H1 (cell line): ENCODE measurements around the gene GALNT17. TPM values are rescaled to one million over a fixed set of nuclear protein-coding genes. Genes with fewer than 3 reads are reported as not detected.

Experiments
- CTCF ChIA-PET: fragments of 300-600 bp; sonication (Branson Sonifier 250); formaldehyde crosslinking; loops from one replicate; lab custom pipeline; 2021; ENCODE audit not compliant: partially characterized antibody; lab: Charles Lee
- POLR2A ChIA-PET: fragments of 300-600 bp; sonication (Branson Sonifier 250); formaldehyde crosslinking; loops from one replicate; lab custom pipeline; 2021; ENCODE audit warnings: inconsistent platforms; ENCODE audit not compliant: partially characterized antibody; lab: Charles Lee
- DNase-seq, 2 experiments: peaks; one replicate each; pipeline versions ENCODE4 v3.0.0 to v3.0.0-alpha.2; 2010 to 2022; ENCODE audit warnings: low spot score in 2 of 2, low read depth in 1 of 2, mixed read lengths in 1 of 2
- FAIRE-seq: peaks from 2 replicates; lab custom pipeline; 2011; peaks lifted over from hg19 to GRCh38; lab: Jason Lieb, UNC
- H2AFZ ChIP-seq: 2 replicates; pipeline ENCODE4 v1.8.1; 2012; ENCODE audit warnings: low read length, inconsistent platforms
- H2AK5ac ChIP-seq: 2 replicates; pipeline ENCODE4 v1.6.1; 2013; ENCODE audit warnings: low read depth, low read length
- H2BK120ac ChIP-seq: replicated peaks from 2 replicates; pipeline ENCODE3; 2013; ENCODE audit warnings: low read depth, low read length, inconsistent platforms
- H2BK12ac ChIP-seq: 2 replicates; pipeline ENCODE4 v1.6.1; 2013; ENCODE audit warnings: low read depth, low read length
- H2BK15ac ChIP-seq: 2 replicates; pipeline ENCODE4 v1.6.1; 2013; ENCODE audit warnings: low read length
- H2BK20ac ChIP-seq: 2 replicates; pipeline ENCODE4 v1.6.1; 2013; ENCODE audit warnings: low read length
- H2BK5ac ChIP-seq: 2 replicates; pipeline ENCODE4 v1.6.1; 2013; ENCODE audit warnings: low read depth, low read length
- H3K14ac ChIP-seq: 2 replicates; pipeline ENCODE4 v1.6.1; 2013; ENCODE audit warnings: inconsistent platforms; ENCODE audit not compliant: insufficient read length
- H3K18ac ChIP-seq: 2 replicates; pipeline ENCODE4 v1.6.1; 2013; ENCODE audit warnings: low read length; ENCODE audit errors: extremely low read depth
- H3K23ac ChIP-seq: 2 replicates; pipeline ENCODE4 v1.6.1; 2013; ENCODE audit warnings: inconsistent platforms; ENCODE audit not compliant: insufficient read length
- H3K23me2 ChIP-seq: 2 replicates; pipeline ENCODE4 v1.6.1; 2013; ENCODE audit warnings: low read depth, low read length
- H3K27ac ChIP-seq: 2 replicates; pipeline ENCODE4 v1.6.1; 2011; ENCODE audit warnings: low read depth, low read length, inconsistent platforms
- H3K27me3 ChIP-seq, 4 experiments: replicated peaks in 1 of 4; 1 replicate in 1 of 4; 2 replicates in 3 of 4; pipeline versions ENCODE4 v1.6.1 to v1.8.1; 2011 to 2013; ENCODE audit warnings: low read length in 3 of 4, mild to moderate bottlenecking in 3 of 4, inconsistent platforms in 2 of 4, mixed read lengths in 2 of 4, moderate library complexity in 1 of 4; ENCODE audit not compliant: control insufficient read depth in 3 of 4, insufficient read depth in 3 of 4; ENCODE audit errors: extremely low read depth in 1 of 4
- H3K36me3 ChIP-seq, 4 experiments: 2 replicates each; pipeline versions ENCODE4 v1.6.1 to v1.8.1; 2011 to 2013; ENCODE audit warnings: mild to moderate bottlenecking in 4 of 4, low read length in 3 of 4, moderate library complexity in 2 of 4, control low read depth in 1 of 4, inconsistent platforms in 1 of 4; ENCODE audit not compliant: insufficient read depth in 4 of 4, control insufficient read depth in 2 of 4
- H3K4ac ChIP-seq: replicated peaks from 2 replicates; pipeline ENCODE3; 2013; ENCODE audit warnings: low read length, low read depth, mixed read lengths, inconsistent platforms; ENCODE audit not compliant: insufficient read length
- H3K4me1 ChIP-seq, 4 experiments: replicated peaks in 1 of 4; 1 replicate in 1 of 4; 2 replicates in 3 of 4; pipeline versions ENCODE4 v1.6.1 to v1.8.1; 2011 to 2013; ENCODE audit warnings: low read length in 3 of 4, inconsistent platforms in 2 of 4, mixed read lengths in 1 of 4; ENCODE audit not compliant: insufficient read depth in 4 of 4, control insufficient read depth in 3 of 4
- H3K4me2 ChIP-seq, 2 experiments: 2 replicates each; pipeline versions ENCODE4 v1.6.1 to v1.8.1; 2011 to 2013; ENCODE audit warnings: low read depth in 2 of 2, low read length in 2 of 2, control low read depth in 1 of 2, inconsistent platforms in 1 of 2, mild to moderate bottlenecking in 1 of 2; ENCODE audit not compliant: insufficient read depth in 1 of 2
- H3K4me3 ChIP-seq, 4 experiments: fragments of 200-600, 300-600 bp in 1 of 4; sonication (generic), shearing (Covaris generic), sonication (Bioruptor Twin) in 1 of 4; 2 replicates each; pipeline versions ENCODE4 v1.5.1 to v1.8.1; 2011 to 2016; ENCODE audit warnings: low read length in 4 of 4, low read depth in 3 of 4, control low read depth in 2 of 4, inconsistent platforms in 2 of 4, mild to moderate bottlenecking in 2 of 4, mixed read lengths in 1 of 4, moderate library complexity in 1 of 4; ENCODE audit not compliant: insufficient read depth in 2 of 4; ENCODE audit errors: extremely low read depth in 1 of 4
- H3K56ac ChIP-seq: replicated peaks from 2 replicates; pipeline ENCODE3; 2013; ENCODE audit warnings: low read depth, mild to moderate bottlenecking, mixed read lengths, low read length, inconsistent platforms; ENCODE audit not compliant: insufficient read length
- H3K79me1 ChIP-seq: 2 replicates; pipeline ENCODE4 v1.6.1; 2013; ENCODE audit warnings: low read depth, low read length, control low read depth
- H3K79me2 ChIP-seq, 2 experiments: 2 replicates each; pipeline versions ENCODE4 v1.6.1 to v1.8.1; 2012 to 2013; ENCODE audit warnings: low read length in 2 of 2, mild to moderate bottlenecking in 2 of 2, inconsistent platforms in 1 of 2; ENCODE audit not compliant: insufficient read depth in 2 of 2, control insufficient read depth in 1 of 2
- H3K9ac ChIP-seq, 4 experiments: replicated peaks in 1 of 4; 1 replicate in 1 of 4; 2 replicates in 3 of 4; pipeline versions ENCODE4 v1.6.1 to v1.8.1; 2011 to 2013; ENCODE audit warnings: low read depth in 3 of 4, low read length in 3 of 4, control low read depth in 2 of 4, mild to moderate bottlenecking in 2 of 4, moderate library complexity in 2 of 4, inconsistent platforms in 1 of 4; ENCODE audit errors: extremely low read depth in 1 of 4
- H3K9me3 ChIP-seq, 2 experiments: 2 replicates each; pipeline versions ENCODE4 v1.6.1 to v1.8.1; 2012 to 2013; ENCODE audit warnings: mild to moderate bottlenecking in 2 of 2, moderate library complexity in 2 of 2, control low read depth in 1 of 2, inconsistent platforms in 1 of 2, low read depth in 1 of 2, low read length in 1 of 2, mixed read lengths in 1 of 2; ENCODE audit not compliant: insufficient read depth in 2 of 2
- H4K20me1 ChIP-seq, 2 experiments: replicated peaks in 1 of 2; 2 replicates each; pipeline versions ENCODE3 to v1.8.1; 2011 to 2013; ENCODE audit warnings: inconsistent platforms in 2 of 2, low read length in 2 of 2, mild to moderate bottlenecking in 1 of 2; ENCODE audit not compliant: insufficient read depth in 2 of 2, control insufficient read depth in 1 of 2
- H4K5ac ChIP-seq: 2 replicates; pipeline ENCODE4 v1.6.1; 2013; ENCODE audit warnings: low read length, low read depth, mixed read lengths, inconsistent platforms; ENCODE audit not compliant: insufficient read length
- H4K8ac ChIP-seq: 2 replicates; pipeline ENCODE4 v1.8.0; 2013; ENCODE audit warnings: mild to moderate bottlenecking, moderate library complexity, low read length, inconsistent platforms; ENCODE audit not compliant: insufficient read depth; ENCODE audit errors: extremely low read depth
- H4K91ac ChIP-seq: replicated peaks from 2 replicates; pipeline ENCODE3; 2013; ENCODE audit warnings: low read length, mixed read lengths, inconsistent platforms; ENCODE audit not compliant: insufficient read length
- BACH1 ChIP-seq: IDR thresholded peaks from 2 replicates; pipeline ENCODE4 v1.6.1; 2012; ENCODE audit warnings: low read length, improper control_type of control experiment
- GABPA ChIP-seq: IDR thresholded peaks from 2 replicates; pipeline ENCODE4 v1.6.1; 2011; ENCODE audit warnings: mild to moderate bottlenecking, low read length, moderate library complexity, borderline replicate concordance; ENCODE audit not compliant: insufficient read depth
- JUND ChIP-seq: IDR thresholded peaks from 2 replicates; pipeline ENCODE4 v1.6.1; 2011; ENCODE audit warnings: mild to moderate bottlenecking, improper control_type of control experiment, low read length
- PHF8 ChIP-seq: fragments of 200-600 bp; sonication (generic); conservative IDR thresholded peaks from 2 replicates; pipeline ENCODE4 v1.7.1; 2012; ENCODE audit warnings: low read depth, mild to moderate bottlenecking, inconsistent platforms, low read length, moderate library complexity
- POLR2AphosphoS5 ChIP-seq: IDR thresholded peaks from 2 replicates; pipeline ENCODE4 v1.6.1; 2011; ENCODE audit warnings: low read depth, low read length
- RBBP5 ChIP-seq: IDR thresholded peaks from 2 replicates; pipeline ENCODE4 v1.7.1; 2012; ENCODE audit warnings: low read depth, mild to moderate bottlenecking, inconsistent platforms, low read length, moderate library complexity, borderline replicate concordance
- SIN3A ChIP-seq, 2 experiments: IDR thresholded peaks in 1 of 2; conservative IDR thresholded peaks in 1 of 2; 2 replicates each; pipeline ENCODE4 v1.6.1; 2011 to 2012; ENCODE audit warnings: low read length in 2 of 2, improper control_type of control experiment in 1 of 2, low read depth in 1 of 2, mild to moderate bottlenecking in 1 of 2
- YY1 ChIP-seq: IDR thresholded peaks from 2 replicates; pipeline ENCODE4 v1.6.1; 2011; ENCODE audit warnings: low read depth, mild to moderate bottlenecking, low read length
- WGBS, 2 experiments: shearing (Covaris generic) in 1 of 2; methylation state at CpG; one replicate each; pipeline versions ENCODE4 v1.1.6 to v1.1.7; 2013 to 2015; ENCODE audit warnings: low lambda C conversion rate in 2 of 2, mixed read lengths in 2 of 2, inconsistent platforms in 1 of 2, low coverage in 1 of 2, missing lambda C conversion rate in 1 of 2; ENCODE audit not compliant: insufficient replicate concordance in 2 of 2, insufficient coverage in 1 of 2, insufficient read length in 1 of 2; ENCODE audit errors: extremely low coverage in 1 of 2, missing lambda C conversion rate in 1 of 2; 5-methylcytosine and 5-hydroxymethylcytosine counted together
- polyA plus RNA-seq, 7 experiments: library from polyadenylated mRNA; depleted of rRNA in 3 of 7; stranded (reverse) in 5 of 7; unstranded in 2 of 7; fragments of >200 nt in 5 of 7; fragments of 200-250 nt in 2 of 7; gene quantifications; 1 replicate in 5 of 7; 2 replicates in 1 of 7; 4 replicates in 1 of 7; pipeline versions ENCODE4 v1.2.1 to v1.2.3, GENCODE V29; 2011 to 2013; ENCODE audit warnings: missing spikeins in 2 of 7, mixed read lengths in 2 of 7
- total RNA-seq: library from RNA; stranded (reverse); fragmentation: NEBNext Ultra II Directional; extraction: Animal tissue kit (Norgen Biotek cat#: 25700); gene quantifications from 2 replicates; pipeline ENCODE4 v1.2.1, GENCODE V29; 2021

The GALNT17 gene
- total and polyA plus RNA-seq, 2 of the 8 experiments (the other 6 are each of a cell fraction or from before 2014, with no cell fraction given) = 37.7 to 47.0 TPM

DNA sequence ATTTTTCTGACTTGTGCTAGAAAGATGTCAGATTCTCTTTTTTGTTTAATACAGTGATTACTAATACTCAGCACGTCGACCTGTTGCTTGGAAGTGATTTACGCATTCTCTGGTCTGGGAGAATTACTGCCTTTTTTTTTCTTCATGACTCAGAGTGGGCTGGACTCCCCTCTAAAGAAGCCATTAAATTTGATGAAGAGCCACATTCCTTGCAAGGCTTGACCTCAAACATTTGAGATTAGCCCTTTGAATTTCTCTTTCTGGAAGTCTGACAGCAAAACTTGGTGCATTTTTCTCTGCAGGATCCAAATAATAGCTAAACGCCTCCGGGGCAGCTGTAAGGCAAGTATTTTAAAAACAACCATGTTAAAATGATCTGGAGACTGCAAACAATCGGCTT is 171.6 kb downstream of the GALNT17 start:
- 68% methylated on average over 6 of the region's 6 CpGs; no CpG with 5 or more reads in 1 of the 2 experiments for WGBS, 2 experiments

More for the DNA sequence above, 171.6 kb downstream of the GALNT17 start:
- no peak overlapping the region for H3K9ac ChIP-seq
- no peaks in the 10 kb centered on the region for H3K27me3 ChIP-seq
- no peak overlapping the region for H3K23ac ChIP-seq
- no peak overlapping the region for H2BK5ac ChIP-seq
- no peaks in the 10 kb centered on the region for H3K9me3 ChIP-seq
- H3K4ac ChIP-seq = no peak overlapping the region
- H3K4me3 ChIP-seq = no peak overlapping the region
- H4K8ac ChIP-seq = no peak overlapping the region
- CTCF ChIA-PET = no interaction called here
- no peak for TF ChIP-seq JUND
- no peak for TF ChIP-seq YY1
- TF ChIP-seq SIN3A (conservative IDR thresholded peaks at IDR 0.05 in 1 of 2, IDR thresholded peaks at IDR 0.05 in 1 of 2; ENCODE audit: low read depth in 1 of 2, low read length in 2 of 2) = no peak
- no peak for TF ChIP-seq RBBP5
- TF ChIP-seq PHF8 = no peak
- no peak for TF ChIP-seq GABPA
- no peak for TF ChIP-seq POLR2AphosphoS5
- TF ChIP-seq BACH1 = no peak
- no peak overlapping the region for H2BK20ac ChIP-seq
- H2BK12ac ChIP-seq = no peak overlapping the region
- H3K23me2 ChIP-seq = no peaks in the 10 kb centered on the region
- POLR2A ChIA-PET = no interaction called here
- H4K5ac ChIP-seq = no peak overlapping the region
- peaks cover 0 to 73% of the 10 kb centered on the region in 2 experiments; a peak in 2 of 4 replicates for H3K79me2 ChIP-seq
- H4K20me1 ChIP-seq = peaks cover 0 to 2% of the 10 kb centered on the region in 2 experiments
- no peak overlapping the region for H2AFZ ChIP-seq
- H3K36me3 ChIP-seq = no peaks in the 10 kb centered on the region
- DNase-seq (no peak), FAIRE-seq (no peak)
- H2AK5ac ChIP-seq = no peak overlapping the region
- no peak overlapping the region for H3K4me2 ChIP-seq
- H2BK15ac ChIP-seq = no peak overlapping the region
- no peak overlapping the region for H3K18ac ChIP-seq
- no peak overlapping the region for H2BK120ac ChIP-seq
- peaks cover 4% of the 10 kb centered on the region; the same call in 1 of the 2 replicates for H3K79me1 ChIP-seq
- H3K27ac ChIP-seq = no peak overlapping the region
- no peak overlapping the region for H3K14ac ChIP-seq
- H3K4me1 ChIP-seq = peaks cover 0 to 5% (median 2%) of the 10 kb centered on the region in 4 experiments; a peak in 6 of 7 replicates
- no peak overlapping the region for H3K56ac ChIP-seq
- H4K91ac ChIP-seq = no peak overlapping the region
